Measurements from ENCODE around the gene N4BP3.
A peak's percentile ranks its signal among the peaks of the same experiment; 100 is the strongest.
"Not testable (repeated sequence)": the region's sequence is repeated elsewhere in the genome, so short reads cannot be mapped to it uniquely, and the experiment has no call there.

N4BP3 gene, protein sequence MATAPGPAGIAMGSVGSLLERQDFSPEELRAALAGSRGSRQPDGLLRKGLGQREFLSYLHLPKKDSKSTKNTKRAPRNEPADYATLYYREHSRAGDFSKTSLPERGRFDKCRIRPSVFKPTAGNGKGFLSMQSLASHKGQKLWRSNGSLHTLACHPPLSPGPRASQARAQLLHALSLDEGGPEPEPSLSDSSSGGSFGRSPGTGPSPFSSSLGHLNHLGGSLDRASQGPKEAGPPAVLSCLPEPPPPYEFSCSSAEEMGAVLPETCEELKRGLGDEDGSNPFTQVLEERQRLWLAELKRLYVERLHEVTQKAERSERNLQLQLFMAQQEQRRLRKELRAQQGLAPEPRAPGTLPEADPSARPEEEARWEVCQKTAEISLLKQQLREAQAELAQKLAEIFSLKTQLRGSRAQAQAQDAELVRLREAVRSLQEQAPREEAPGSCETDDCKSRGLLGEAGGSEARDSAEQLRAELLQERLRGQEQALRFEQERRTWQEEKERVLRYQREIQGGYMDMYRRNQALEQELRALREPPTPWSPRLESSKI

DNA sequence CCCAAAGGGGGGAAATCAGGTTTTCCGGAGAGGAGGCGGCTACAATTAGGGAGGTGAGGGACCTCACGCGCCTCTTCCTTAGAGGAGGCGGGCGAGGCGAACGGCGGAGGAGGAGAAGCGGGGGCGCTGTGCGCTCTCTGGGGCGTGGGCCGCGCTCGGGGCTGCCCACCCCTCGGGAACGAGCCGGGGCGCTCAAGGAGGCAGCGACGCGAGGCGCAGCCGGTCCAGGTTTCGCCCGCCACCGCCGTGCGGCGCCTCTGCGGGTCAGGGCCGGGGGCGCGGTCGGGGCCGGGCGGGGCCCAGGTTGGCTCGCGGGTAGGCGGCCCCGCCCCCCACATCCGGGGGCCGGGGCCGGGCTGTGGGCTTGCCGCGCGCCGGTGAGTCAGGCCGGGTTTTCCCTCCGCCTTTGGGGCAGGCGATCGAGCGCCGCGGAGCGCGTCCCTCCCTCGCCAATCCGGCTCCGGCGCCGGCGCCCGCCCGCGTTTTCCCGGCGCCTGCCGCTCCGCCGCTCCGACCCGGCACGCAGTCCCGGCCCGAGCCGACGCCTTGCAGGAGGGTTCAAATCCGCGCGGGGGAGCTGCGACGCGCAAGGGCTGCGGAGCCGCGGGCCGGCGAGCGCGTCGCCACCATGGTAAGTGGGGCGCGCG is at the start of gene N4BP3:
Gene N4BP3 (plus strand): TSS at position 392 of the 647 bp plus-strand sequence. CDS start 6,052 bp downstream, outside the sequence.
- DNase-seq (ENCODE audit: low read depth, low spot score), result peak; percentile 58

DNA sequence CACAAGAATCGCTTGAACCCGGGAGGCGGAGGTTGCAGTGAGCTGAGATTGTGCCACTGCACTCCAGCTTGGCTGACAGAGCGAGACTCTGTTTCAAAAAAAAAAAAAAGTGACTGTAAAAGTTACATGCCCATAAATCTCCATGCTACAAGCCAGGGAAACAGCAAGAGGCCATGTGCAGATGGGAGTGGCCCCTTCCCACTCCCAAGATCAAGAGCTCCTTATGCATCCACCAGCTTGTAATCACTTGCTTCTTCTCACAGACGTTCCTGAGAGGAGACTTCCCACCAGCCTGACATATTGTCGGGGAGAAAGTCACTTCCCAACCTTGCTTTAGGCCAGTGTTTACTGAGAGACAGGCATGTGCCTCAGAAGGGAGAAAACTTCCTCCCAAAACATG is 45.6 kb upstream of the N4BP3 start:
- no peak for DNase-seq (ENCODE audit: low read depth, low spot score)

DNA sequence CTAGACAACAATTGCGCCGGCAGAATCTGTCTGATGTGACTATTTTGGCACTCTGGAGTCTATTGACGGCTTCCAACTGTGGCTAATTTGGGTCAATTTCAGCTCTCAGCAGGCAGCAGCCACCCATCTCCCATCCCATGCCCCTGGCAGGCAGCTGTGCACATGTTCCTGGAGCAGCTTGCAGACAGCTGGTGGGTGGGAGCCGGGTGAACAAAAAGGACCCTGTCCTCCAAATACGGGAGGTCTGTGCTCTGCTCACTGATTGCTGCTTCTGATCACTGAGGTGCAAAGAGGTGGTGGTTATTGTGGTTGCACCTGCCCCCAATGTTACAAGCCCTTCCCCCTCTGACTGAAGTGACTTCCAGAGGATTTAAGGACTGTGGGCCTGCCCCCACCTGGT is 45.0 kb upstream of the N4BP3 start:
- DNase-seq (ENCODE audit: low read depth, low spot score), result no peak

DNA sequence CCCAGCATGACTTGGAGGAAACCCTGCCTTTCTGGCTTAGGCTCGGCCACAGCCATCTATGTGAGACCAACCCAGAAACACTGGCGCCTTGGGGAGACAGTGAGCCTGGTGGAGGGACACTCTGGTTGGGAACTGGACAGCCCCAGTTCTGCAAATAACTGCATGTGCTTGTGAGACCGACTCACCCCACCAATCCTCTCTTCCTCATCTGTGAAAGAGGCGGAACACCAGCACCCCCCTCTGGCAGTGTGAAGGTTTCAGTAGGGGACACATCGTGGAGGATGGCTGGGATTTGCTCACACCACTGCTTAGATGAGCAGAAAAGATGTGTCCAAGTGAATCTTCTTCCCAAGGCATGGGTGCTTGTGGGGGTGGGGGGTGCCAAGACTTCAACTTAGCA is 43.4 kb upstream of the N4BP3 start:
- DNase-seq (ENCODE audit: low read depth, low spot score), result no peak

DNA sequence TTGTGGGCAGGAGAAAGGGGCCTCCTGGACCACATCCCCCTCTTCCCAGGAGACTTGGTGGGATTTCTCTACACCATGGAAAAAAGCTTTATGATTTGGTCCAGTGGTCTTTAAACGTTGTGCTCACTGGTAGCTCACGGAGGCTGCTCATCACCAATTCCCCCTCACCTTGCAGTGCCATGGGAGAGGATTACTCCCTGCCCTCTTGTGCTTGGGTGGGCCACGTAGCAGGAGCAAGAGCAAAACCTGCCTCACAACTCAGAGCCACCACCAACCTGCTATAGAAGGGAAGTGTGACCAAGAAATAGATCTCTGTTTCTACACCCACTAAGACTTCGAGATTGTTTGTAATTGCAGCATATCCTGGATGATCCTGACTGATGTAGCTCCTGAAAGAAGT is 42.2 kb upstream of the N4BP3 start:
- no peak for DNase-seq (ENCODE audit: low read depth, low spot score)

DNA sequence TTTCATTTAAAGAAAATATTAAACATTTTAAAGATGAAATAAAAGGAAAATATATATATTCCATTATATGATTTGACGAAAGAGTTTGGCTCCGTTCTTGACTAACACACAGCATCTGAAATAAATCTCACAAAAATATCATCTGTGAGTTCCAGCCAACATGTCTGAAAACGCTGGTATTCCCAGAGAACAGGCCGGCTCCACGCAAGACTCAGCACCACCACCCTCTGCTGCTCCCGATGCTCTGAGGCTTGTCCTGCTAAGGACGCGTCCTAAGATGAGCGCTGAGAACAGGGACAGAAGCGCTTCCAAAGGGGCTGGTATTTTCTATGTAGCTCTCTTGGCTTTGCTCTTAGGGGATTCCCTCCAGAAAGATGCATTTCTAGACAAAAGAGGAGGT is 40.6 kb upstream of the N4BP3 start:
- DNase-seq (ENCODE audit: low read depth, low spot score), result no peak

DNA sequence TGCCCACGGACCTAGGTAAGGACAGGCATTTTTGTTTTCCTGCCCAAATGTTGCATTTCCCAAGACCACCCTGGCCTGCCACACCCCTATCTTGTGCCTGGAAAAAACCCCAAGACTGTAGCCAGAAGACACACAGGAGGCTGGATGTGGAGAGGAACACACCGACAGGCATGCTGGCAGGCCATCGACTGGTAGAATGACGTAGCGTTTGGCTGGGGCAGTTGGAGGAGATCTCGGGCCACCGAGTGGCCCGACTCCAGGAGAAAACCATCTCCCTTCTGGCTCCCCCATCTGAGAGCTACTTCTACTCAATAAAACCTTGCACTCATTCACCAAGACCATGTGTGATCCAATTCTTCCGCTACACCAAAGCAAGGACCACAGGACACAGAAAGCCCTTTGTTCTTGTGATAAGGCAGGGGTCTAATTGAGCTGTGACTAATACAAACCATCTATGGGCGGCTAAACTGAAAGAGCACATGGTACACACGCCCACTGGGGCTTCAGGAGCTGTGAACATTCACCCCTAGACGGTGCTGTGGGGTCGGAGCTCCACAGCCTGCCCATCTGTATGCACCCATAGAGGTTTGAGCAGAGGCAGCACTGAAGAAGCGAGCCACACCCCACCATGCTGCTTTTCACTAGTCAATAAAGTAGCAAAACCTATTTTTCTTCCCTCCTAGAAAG is 38.9 kb upstream of the N4BP3 start:
- DNase-seq (ENCODE audit: low read depth, low spot score), result no peak

DNA sequence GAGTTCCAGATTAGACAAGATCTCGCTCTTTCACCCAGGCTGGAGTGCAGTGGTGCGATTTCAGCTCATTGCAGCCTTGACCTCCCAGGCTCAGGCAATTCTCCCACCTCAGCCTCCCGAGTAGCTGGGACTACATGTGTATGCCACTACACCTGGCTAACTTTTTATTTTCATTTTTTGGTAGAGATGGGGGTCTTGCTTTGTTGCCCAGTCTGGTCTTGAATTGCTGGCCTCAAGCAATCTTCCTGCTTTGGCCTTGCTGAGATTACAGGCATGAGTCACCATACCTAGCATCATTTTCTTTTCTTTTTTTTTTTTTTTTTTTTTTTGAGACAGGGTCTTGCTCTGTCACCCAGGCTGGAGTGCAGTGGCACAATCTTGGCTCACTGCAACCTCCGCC is 36.4 kb upstream of the N4BP3 start:
- DNase-seq (ENCODE audit: low read depth, low spot score), result not testable (repeated sequence)

DNA sequence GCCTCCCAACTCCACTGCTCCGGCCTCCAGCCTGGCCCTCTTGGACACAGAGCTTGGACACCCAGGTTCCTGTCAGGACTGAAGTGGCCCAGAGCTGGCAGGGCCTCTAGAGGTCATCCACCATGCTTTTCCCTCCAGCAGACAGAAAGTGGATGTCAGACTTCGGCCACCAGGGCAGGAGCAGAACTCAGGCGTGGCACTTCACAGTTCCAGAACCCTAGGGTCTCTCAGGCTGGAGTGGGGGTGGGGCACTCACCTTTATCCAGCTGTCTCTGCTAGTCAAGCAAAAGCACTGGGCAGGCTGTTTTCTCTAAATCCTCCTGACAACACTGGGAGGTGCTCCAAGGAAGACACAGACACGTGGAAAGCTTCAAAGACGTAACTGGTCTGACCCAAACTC is 35.6 kb upstream of the N4BP3 start:
- DNase-seq (ENCODE audit: low read depth, low spot score), result no peak

DNA sequence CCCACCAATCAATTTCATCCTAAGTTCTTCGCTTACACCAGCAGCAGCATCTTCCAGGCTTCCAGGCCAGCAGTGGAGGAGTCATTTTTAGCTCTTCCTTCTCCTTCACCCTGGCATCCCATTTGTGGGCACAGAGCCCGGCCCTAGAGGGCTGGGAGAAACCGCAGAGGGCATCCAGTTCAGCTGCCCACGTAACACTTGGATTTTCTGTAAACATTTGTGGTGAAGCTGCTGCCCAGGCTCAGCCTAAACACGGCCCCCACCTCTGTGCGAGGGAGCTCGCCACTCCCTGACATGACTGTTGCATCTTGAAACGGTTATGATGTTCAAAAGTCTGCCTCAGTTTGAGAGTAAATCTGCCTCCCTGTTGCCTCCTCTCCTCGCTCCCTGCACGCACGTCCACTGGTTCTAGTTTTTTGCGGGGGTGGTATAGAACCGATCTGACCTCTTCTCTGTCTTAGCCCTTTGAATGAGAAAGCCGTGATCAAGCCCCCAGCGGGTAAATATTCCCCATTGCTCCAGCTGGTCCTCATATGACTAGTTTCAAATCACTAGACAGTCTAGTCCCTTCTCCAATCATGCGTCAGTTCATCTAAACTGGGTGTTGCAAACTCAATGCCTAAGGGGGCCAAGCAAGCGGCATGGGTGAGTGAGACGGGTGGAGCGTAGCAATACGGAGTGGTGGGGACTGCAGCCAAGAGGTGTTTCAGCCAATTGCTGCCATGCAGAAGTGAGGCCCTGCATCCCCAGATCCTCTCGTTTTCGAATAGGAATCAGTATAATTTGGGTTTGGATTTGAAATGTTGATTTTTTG is 34.9 kb upstream of the N4BP3 start:
- no peak for DNase-seq (ENCODE audit: low read depth, low spot score)

DNA sequence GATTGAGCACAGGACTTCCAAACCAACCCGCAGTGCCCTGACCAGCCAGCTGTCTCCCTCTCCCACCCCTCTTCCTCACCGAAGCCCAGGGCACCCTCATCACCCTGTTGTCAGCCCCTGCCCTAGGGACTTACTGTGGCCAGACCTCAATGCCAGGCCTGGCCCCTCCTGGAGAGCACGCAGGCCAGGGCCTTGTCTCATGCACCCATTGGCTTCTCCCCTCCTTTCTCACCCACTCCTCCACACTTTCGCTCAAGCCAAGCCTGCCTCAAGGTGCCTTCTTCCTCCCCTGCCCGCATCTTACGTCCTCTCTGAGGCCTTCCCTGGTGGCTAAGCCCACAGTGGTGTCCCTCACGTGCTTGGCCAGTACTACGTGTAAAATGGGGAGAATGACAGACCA is 33.3 kb upstream of the N4BP3 start:
- DNase-seq (ENCODE audit: low read depth, low spot score), result no peak

DNA sequence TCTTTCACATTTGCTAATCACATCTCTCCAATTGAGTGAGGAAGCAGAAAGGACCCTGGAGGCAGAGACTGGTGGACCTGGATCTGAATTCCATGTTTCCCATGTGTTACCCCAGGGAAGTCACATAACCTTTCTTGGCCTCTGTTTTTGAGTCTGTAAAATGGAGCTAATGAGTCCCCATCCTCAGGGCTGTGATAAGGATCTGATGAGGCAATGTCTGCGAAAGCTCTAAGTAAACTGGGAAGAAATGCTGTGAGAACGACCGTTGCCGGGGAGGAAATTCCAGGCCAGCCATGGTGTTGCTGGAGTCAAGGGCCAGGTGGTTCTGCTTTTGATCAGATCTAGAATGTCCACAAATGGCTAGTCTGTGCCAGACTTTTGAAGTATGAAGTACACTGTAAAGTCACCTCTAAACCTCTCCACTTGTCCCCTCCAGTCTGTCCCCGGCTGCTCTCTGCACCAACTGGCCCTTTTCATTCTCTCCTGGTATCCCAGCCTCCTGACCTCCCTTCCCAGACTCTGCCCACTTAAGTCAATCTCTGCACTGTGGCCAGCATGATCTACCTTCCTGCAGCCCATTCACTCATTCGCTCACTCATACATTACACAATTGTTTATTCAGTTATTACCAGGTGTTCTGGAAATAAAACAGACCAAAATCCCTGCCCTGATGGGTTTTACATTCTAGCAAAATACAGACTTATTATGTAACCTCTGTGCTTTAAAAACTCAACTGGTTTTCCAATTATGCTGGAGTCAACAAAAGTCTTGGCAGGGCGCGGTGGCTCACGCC is 32.5 kb upstream of the N4BP3 start:
- DNase-seq (ENCODE audit: low read depth, low spot score), result no peak

DNA sequence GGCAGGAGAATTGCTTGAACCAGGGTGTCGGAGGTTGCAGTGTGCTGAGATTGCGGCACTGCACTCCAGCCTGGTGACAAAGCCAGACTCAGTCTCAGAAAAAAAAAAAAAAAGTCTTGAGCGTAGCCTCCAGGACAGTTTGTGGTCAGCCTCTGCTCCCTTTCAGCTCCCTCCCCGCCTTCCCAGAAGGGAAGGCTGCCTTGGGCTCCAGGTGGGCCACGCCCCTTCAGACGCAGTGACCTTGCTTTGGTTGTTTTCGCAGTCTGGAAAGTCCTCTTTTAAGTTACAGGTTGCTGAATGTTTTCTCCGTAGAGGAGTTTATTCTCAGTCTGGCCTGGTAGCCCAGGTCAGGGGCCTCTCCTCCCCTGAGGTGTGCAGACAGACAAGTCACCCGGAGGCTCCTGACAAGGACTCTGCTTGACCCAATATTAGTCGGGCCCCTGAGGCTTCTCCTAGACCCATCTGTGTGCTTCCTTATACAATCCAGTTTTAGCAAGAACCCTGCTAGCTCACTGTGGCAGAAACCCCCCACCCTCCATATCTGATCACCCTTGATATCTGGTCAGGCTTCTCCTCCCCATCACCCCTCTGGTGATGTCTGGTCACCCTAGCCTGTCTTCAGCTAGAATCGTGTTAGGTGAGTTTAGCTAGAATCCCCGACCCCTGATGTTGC is 31.6 kb upstream of the N4BP3 start:
- no peak for DNase-seq (ENCODE audit: low read depth, low spot score)

DNA sequence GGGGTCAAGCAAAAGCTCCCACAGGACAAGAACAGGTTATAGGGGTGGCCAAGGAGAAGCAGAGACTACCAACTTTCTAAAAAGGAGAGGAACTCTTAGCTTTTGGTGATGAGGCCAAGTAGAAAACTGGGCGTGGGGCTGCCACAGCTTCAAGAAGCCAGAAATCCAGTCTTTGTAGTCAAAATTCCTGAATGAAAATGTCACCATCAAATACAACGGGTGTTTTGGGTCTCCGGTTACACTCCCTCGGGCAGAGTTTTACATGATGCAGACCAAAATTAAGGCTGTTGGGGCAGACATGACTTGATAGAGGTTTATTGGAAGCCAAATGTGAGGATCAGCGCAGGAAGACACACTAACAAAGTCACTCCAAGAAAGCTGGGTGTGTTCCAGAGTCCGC is 29.4 kb upstream of the N4BP3 start:
- DNase-seq (ENCODE audit: low read depth, low spot score), result no peak

DNA sequence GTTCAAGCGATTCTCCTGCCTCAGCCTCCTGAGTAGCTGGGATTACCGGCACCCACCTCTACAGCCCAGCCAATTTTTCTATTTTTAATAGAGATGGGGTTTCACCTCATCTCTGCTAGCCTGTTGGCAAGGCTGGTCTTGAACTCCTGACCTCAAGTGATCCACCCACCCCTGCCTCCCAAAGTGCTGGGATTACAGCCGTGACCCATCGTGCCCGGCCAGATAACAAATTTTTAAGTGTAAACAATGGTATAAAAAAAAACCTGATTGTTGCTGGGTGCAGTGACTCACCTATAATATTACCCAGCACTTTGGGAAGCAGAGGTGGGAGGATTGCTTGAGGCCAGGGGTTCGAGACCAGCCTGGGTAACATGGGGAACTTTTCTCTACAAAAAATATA is 28.0 kb upstream of the N4BP3 start:
- no peak for DNase-seq (ENCODE audit: low read depth, low spot score)

DNA sequence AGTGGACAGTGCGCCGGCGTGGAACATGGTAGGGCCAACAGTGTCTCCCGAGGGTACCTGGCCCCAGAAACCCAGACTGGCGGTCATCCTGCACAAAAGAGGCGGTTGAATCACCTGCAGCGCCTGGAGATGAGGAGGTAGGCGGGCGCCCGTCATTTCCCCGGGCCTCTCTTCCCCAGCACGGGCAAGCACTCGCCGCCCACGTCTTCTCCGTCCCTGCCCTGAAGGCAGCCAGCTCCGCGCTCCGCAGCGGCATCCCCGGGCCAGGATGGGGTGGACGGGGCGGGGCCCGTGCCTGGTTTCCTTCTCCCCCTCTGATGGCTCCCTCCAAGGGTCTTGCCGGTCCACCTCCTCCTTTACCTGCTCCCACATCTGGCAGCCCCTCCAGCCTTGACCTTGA is 27.1 kb upstream of the N4BP3 start:
- no peak for DNase-seq (ENCODE audit: low read depth, low spot score)

DNA sequence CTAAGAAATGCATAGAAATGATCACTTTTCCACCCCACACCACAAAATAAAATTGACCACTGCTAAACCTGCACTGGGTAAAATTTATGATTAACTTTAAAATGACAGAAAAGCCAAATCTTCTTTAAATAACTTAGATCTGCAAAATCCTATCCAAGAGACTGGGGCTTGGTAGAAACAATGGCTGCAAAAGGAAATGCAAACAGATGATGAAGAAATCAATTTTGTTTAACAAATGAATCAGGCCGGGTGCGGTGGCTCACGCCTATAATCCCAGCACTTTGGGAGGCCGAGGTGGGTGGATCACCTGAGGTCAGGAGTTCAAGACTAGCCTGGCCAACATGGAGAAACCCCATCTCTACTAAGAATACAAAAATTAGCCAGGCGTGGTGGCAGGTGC is 26.1 kb upstream of the N4BP3 start:
- not testable (repeated sequence) for DNase-seq (ENCODE audit: low read depth, low spot score)

DNA sequence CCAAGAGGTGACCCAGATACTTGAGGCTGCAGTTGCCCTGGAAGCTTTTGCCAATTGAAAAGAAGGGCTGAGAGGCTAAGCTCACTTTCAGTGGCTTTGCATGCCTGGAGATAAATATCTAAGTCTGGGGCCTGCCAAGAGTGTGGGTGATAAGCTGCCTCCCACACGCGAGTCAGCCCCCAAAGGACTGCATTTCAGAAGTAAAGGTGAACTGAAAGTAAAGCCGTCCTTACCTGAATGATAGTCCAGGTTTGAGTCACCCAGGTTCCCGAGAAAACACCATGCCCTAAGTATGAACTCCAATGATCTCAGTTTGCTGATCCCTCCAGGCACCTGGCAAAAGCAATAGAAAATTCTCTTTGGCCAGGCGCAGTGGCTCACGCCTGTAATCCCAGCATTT is 22.5 kb upstream of the N4BP3 start:
- no peak for DNase-seq (ENCODE audit: low read depth, low spot score)

DNA sequence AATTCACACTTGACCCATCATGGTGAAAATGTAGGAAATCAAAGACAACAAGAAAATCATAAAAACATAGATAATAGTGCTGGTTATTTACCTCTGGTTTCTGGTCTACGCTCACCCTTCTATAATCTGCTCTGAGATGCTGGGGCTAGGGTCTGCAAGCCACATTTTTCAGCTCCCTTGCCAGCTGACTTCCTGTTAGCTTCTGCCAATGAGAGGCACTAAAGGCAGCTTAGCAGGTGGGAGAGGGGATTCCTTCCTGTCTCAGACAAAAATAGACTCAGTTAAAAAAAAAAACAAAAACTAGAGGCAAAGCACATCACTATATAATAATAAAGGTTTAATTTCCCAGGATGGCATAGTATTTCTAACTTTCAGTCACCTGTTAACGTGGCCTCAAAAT is 20.2 kb upstream of the N4BP3 start:
- DNase-seq (ENCODE audit: low read depth, low spot score), result no peak

DNA sequence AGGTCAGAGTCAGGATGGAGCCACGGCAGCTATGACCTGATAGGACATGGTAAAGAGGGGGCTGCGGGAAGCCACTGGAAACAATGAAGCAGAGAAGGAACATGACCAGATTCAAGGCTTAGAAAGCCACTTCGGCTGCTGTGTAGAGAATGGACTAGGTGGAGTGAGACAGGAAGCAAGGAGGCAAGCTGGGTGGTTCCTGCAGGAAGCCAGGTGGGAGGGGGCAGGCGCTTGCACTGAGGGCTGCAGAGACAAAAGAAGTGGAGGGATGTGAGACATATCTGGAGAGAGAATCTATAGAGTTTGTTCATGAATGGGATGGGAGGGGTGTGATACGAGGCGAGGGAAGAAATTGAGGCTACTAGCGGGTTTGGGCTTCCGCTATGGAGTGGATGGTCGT is 19.0 kb upstream of the N4BP3 start:
- DNase-seq (ENCODE audit: low read depth, low spot score), result no peak

Data from activated naive CD8-positive, alpha-beta T cell treated with anti-CD3 and anti-CD28 coated beads, Interleukin-2, amount 50 U/mL, for 16 hours (primary cell).